HFF-Myc (cell line): ENCODE measurements around the gene MAP3K20.

Experiments
- DNase-seq: peaks from one replicate; pipeline ENCODE4 v3.0.0-alpha.2; 2011; ENCODE audit warnings: low read depth; ENCODE audit errors: extremely low read depth
- H3K4me3 ChIP-seq: replicated peaks from 2 replicates; pipeline ENCODE4 v1.5.1; 2011; ENCODE audit warnings: low read depth, mild to moderate bottlenecking, control low read depth, low read length
- TF ChIP-seq, protein P1 (sequence below): IDR thresholded peaks from 2 replicates; pipeline ENCODE4 v1.5.1; 2012; ENCODE audit warnings: mild to moderate bottlenecking, low read depth, low read length, control low read depth; ENCODE audit errors: missing control alignments

Gene MAP3K20

DNA sequence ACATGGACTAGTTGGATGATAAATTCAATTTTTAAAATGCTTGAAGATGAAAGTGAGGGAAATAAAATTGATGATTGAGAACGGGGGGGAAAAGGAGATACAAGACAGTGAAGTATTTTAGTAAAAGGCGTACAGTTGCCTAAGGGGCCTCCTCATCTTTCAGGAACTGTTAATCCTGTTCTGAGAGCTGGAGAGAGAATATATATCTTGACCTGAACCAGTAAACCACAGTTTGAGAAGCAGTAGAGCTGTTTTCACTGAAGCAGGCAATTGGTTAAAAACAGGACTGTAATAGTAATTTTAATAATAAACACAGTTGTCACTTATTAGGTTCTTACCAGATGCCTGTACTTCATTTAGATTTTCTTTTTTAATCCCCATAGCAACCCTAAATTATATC, 137.5 kb downstream of the MAP3K20 start:
- TF ChIP-seq, protein P1, sequence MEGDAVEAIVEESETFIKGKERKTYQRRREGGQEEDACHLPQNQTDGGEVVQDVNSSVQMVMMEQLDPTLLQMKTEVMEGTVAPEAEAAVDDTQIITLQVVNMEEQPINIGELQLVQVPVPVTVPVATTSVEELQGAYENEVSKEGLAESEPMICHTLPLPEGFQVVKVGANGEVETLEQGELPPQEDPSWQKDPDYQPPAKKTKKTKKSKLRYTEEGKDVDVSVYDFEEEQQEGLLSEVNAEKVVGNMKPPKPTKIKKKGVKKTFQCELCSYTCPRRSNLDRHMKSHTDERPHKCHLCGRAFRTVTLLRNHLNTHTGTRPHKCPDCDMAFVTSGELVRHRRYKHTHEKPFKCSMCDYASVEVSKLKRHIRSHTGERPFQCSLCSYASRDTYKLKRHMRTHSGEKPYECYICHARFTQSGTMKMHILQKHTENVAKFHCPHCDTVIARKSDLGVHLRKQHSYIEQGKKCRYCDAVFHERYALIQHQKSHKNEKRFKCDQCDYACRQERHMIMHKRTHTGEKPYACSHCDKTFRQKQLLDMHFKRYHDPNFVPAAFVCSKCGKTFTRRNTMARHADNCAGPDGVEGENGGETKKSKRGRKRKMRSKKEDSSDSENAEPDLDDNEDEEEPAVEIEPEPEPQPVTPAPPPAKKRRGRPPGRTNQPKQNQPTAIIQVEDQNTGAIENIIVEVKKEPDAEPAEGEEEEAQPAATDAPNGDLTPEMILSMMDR: no peak
- DNase-seq: no peak
- H3K4me3 ChIP-seq: no peak overlapping the region

DNA sequence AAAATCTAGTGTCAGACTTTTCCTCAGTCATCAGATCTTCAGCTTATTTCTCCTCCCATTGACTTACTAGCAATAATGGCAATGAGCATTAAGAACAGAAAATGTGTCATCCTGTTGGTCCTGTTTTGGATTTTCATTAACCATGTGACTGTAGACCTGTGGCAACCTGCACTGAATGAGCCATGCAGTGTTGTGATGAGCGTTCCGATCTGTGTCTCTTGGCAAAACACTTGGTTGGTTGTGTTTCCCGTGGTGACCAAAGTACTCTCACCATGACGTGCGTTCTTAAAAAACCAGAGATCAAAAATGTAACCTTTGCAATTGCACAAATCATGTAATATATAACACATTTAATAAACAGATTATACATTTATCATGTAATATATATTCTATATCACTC, 138.6 kb downstream of the MAP3K20 start:
- H3K4me3 ChIP-seq: no peak overlapping the region
- no peak for DNase-seq
- TF ChIP-seq, protein P1: no peak

DNA sequence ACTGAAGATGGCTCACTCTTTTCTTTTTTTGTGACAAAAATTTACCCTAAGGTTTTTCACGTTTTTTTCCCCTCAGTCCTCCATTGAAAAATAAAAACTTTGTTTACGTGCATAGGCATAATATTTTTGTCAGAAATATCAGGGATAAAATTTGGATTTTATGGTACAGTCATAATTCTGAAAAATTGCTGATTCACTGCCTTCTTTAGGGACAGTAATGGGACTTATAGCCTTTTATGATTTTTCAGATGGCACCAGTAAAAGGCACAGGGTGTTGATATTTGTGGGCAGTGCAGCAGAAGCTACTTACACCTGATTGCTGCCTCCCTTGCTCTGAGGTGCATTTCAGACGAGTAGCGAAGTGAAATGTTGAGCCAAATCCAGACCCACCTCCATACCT, 139.7 kb downstream of the MAP3K20 start:
- no peak for DNase-seq
- TF ChIP-seq, protein P1: no peak
- no peak overlapping the region for H3K4me3 ChIP-seq

DNA sequence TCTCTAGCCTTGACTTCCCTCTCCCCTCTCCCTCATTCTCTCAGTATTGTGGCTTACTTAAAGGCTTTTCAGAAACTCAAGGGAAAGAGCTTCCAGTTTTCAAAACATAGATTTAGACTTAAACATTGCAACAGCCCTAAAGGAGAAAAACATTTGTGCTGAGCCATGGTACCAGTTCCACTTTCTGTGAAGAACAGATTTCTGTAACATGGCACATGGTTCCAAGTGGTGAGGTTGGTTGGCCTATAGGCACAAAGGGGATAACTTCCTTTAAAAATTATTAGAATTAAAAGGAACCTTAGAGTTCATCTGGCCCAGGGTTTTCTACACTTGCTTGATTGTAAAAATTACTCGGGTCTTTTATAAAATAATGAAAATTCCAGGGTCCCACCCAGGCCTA, 140.4 kb downstream of the MAP3K20 start:
- H3K4me3 ChIP-seq: no peak overlapping the region
- TF ChIP-seq, protein P1: no peak
- DNase-seq: no peak

GRCh38 chr2:173216668-173217067, 141.0 kb downstream of the MAP3K20 start:
- no peak overlapping the region for H3K4me3 ChIP-seq
- TF ChIP-seq, protein P1: no peak
- no peak for DNase-seq

- no peak for DNase-seq
- TF ChIP-seq, protein P1: no peak
- no peak overlapping the region for H3K4me3 ChIP-seq
These were observed 141.6 kb downstream of the MAP3K20 start for GRCh38 chr2:173217116-173217840.
